ENCODE results near the gene ATP13A2. TPM values are rescaled to one million over a fixed set of nuclear protein-coding genes. Genes with fewer than 3 reads are reported as not detected.

The ATP13A2 gene
- total RNA-seq, 1 experiment from 2014 or later: 48.4 TPM

DNA sequence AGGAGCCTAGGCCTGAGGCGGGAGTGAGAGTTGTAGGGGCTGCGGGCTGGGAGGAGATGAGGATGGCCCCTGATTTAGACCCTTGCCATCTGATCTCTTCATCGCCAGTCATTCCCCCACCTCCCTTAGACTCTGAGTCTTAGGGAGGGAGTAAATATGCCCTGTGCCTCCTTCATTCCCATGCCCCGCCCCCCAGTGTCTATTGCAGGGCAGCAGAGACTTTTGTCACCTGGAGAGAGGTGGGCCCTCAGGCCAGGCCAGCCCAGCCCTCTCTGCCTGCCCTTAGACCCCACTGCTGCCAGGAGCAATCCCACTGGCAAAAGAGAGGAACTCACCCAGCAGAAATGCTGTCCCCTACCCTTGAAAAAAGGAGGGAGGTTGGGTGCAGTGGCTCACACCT is 28.1 kb downstream of the ATP13A2 start:
- TF ChIP-seq, protein P1, sequence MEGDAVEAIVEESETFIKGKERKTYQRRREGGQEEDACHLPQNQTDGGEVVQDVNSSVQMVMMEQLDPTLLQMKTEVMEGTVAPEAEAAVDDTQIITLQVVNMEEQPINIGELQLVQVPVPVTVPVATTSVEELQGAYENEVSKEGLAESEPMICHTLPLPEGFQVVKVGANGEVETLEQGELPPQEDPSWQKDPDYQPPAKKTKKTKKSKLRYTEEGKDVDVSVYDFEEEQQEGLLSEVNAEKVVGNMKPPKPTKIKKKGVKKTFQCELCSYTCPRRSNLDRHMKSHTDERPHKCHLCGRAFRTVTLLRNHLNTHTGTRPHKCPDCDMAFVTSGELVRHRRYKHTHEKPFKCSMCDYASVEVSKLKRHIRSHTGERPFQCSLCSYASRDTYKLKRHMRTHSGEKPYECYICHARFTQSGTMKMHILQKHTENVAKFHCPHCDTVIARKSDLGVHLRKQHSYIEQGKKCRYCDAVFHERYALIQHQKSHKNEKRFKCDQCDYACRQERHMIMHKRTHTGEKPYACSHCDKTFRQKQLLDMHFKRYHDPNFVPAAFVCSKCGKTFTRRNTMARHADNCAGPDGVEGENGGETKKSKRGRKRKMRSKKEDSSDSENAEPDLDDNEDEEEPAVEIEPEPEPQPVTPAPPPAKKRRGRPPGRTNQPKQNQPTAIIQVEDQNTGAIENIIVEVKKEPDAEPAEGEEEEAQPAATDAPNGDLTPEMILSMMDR (conservative IDR thresholded peaks at IDR 0.05; ENCODE audit: low read depth, low read length): no peak
- TF ChIP-seq EZH2phosphoT487 (IDR thresholded peaks at IDR 0.05; ENCODE audit: borderline replicate concordance, low read length) (no peak), EZH2 (IDR thresholded peaks at IDR 0.05; ENCODE audit: low read length, unreplicated experiment) (no peak)
- ATAC-seq: no peak
- no peaks in the 10 kb centered on the region for H3K9me2 ChIP-seq (replicated peaks; ENCODE audit: low read length)
- peak overlapping the region; percentile 83; the same call in 1 of the 2 replicates for H3K27ac ChIP-seq (ENCODE audit: low read length)
- BruUV-seq (replicated peaks): no TSS peak
- no peaks in the 10 kb centered on the region for H3K79me2 ChIP-seq (ENCODE audit: low read length)
- POLR2A ChIA-PET (ENCODE audit: unreplicated experiment): interaction anchor here (0.5 kb wide), 1 partner anchor 23 kb away, joined by 3 read pairs; no protein-coding TSS in a partner anchor
- H3K27me3 ChIP-seq (ENCODE audit: low read length): no peaks in the 10 kb centered on the region
- no peak overlapping the region for H3K4me2 ChIP-seq (ENCODE audit: low read length)
- intact Hi-C loops (cut with micrococcal nuclease): no loop called here
- no peak overlapping the region for H2AFZ ChIP-seq (ENCODE audit: low read length)
- no peaks in the 10 kb centered on the region for H3F3A ChIP-seq (ENCODE audit: low read length, unreplicated experiment)
- CTCF ChIA-PET: no interaction called here
- H3K4me3 ChIP-seq (ENCODE audit: low read length): no peak overlapping the region
- peaks cover 45% of the 10 kb centered on the region for H3K4me1 ChIP-seq (ENCODE audit: insufficient read depth, low read length)
- H4K20me1 ChIP-seq (ENCODE audit: low read length): no peaks in the 10 kb centered on the region
- H3K9ac ChIP-seq (ENCODE audit: low read length): no peak overlapping the region
- DNase-seq: no peak
- H3K36me3 ChIP-seq (ENCODE audit: low read depth, low read length): no peaks in the 10 kb centered on the region
- no peaks in the 10 kb centered on the region for H3K9me3 ChIP-seq (ENCODE audit: low read length)

DNA sequence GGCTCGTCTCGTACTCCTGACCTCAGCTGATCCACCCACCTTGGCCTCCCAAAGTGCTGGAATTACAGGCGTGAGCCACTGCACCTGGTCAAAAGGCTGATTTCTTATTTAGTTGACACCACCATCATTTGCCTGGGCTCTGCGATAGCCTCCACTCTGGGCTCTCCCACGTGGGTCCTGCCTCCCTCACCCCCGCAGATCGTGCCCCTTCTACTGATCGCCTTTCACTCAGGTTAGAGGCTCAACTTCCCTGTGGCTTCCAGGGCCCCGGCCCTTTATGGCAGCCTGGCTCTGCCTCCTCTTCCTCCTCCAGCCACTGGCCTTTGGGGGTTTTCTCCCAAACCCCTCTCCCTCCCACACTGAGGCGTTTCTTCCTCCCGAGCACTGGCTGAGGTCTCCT is 28.8 kb downstream of the ATP13A2 start:
- TF ChIP-seq, protein P1 (conservative IDR thresholded peaks at IDR 0.05; ENCODE audit: low read depth, low read length): no peak
- TF ChIP-seq EZH2 (IDR thresholded peaks at IDR 0.05; ENCODE audit: low read length, unreplicated experiment) (no peak), EZH2phosphoT487 (IDR thresholded peaks at IDR 0.05; ENCODE audit: borderline replicate concordance, low read length) (no peak)
- H2AFZ ChIP-seq (ENCODE audit: low read length): no peak overlapping the region
- intact Hi-C loops (cut with micrococcal nuclease): no loop called here
- no peaks in the 10 kb centered on the region for H3F3A ChIP-seq (ENCODE audit: low read length, unreplicated experiment)
- no peaks in the 10 kb centered on the region for H4K20me1 ChIP-seq (ENCODE audit: low read length)
- H3K27ac ChIP-seq (ENCODE audit: low read length): no peak overlapping the region
- no peak overlapping the region for H3K9ac ChIP-seq (ENCODE audit: low read length)
- H3K79me2 ChIP-seq (ENCODE audit: low read length): no peaks in the 10 kb centered on the region
- H3K4me2 ChIP-seq (ENCODE audit: low read length): no peak overlapping the region
- H3K4me1 ChIP-seq (ENCODE audit: insufficient read depth, low read length): peaks cover 45% of the 10 kb centered on the region
- ATAC-seq (no peak), DNase-seq (no peak)
- H3K4me3 ChIP-seq (ENCODE audit: low read length): no peak overlapping the region
- no peaks in the 10 kb centered on the region for H3K9me3 ChIP-seq (ENCODE audit: low read length)
- no peaks in the 10 kb centered on the region for H3K9me2 ChIP-seq (replicated peaks; ENCODE audit: low read length)
- H3K27me3 ChIP-seq (ENCODE audit: low read length): no peaks in the 10 kb centered on the region
- BruUV-seq (replicated peaks): no TSS peak
- H3K36me3 ChIP-seq (ENCODE audit: low read depth, low read length): no peaks in the 10 kb centered on the region
- POLR2A ChIA-PET (ENCODE audit: unreplicated experiment): no interaction called here
- CTCF ChIA-PET: no interaction called here

DNA sequence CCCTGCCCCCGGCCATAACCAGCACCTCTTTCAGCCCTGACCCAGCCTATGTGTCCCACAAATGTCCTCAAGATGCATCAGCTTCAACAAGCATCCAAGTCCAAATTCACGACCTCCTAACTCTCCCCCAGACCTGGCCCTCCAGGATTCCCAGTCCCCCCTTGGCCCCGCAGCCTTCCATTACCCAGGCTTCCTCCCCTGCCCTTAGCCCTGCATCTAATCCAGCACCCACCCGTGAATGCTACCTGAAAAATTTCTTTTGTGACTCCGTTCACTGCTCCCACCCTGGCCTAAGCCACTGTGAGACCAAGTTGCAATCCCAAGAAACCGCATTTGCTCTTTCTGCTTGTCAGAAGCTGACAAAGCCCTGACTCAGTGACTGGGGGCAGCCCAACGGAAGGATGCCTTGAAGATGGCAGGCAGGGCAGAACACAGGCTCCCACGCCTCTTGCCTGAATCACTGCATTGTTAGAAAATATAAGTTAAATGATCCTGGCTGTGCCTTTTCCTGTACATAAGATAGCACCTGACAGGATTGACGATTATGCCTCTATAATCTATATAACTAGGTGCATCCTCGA is 30.4 kb downstream of the ATP13A2 start:
- ATAC-seq: peak; percentile 73
- H3K27ac ChIP-seq (ENCODE audit: low read length): peak overlapping the region; percentile 93

More for the DNA sequence above, 30.4 kb downstream of the ATP13A2 start:
- Histone ChIP-seq H3K9me3 (ENCODE audit: low read length) (no peaks in the 10 kb centered on the region), H3K27me3 (ENCODE audit: low read length) (no peaks in the 10 kb centered on the region), H2AFZ (ENCODE audit: low read length) (peak overlapping the region; percentile 13; the same call in 1 of the 2 replicates), H3F3A (ENCODE audit: low read length, unreplicated experiment) (no peaks in the 10 kb centered on the region), H3K4me2 (ENCODE audit: low read length) (peak overlapping the region; percentile 61), H3K9me2 (replicated peaks; ENCODE audit: low read length) (no peaks in the 10 kb centered on the region), H3K4me3 (ENCODE audit: low read length) (no peak overlapping the region), H3K36me3 (ENCODE audit: low read depth, low read length) (no peaks in the 10 kb centered on the region), H3K4me1 (ENCODE audit: insufficient read depth, low read length) (peaks cover 45% of the 10 kb centered on the region), H4K20me1 (ENCODE audit: low read length) (no peaks in the 10 kb centered on the region), H3K79me2 (ENCODE audit: low read length) (no peaks in the 10 kb centered on the region), H3K9ac (ENCODE audit: low read length) (peak overlapping the region; percentile 70)
- POLR2A ChIA-PET (ENCODE audit: unreplicated experiment): interaction anchor here (0.6 kb wide), 1 partner anchor 415 kb away, joined by 11 read pairs; no protein-coding TSS in a partner anchor
- intact Hi-C loops (cut with micrococcal nuclease): no loop called here
- BruUV-seq (replicated peaks): no TSS peak
- no peak for TF ChIP-seq EZH2 (IDR thresholded peaks at IDR 0.05; ENCODE audit: low read length, unreplicated experiment)
- TF ChIP-seq, protein P1 (conservative IDR thresholded peaks at IDR 0.05; ENCODE audit: low read depth, low read length): no peak
- CTCF ChIA-PET: no interaction called here
- DNase-seq: peak; percentile 93
